ENCODE measurements around the gene POU5F2.

POU5F2 gene

DNA sequence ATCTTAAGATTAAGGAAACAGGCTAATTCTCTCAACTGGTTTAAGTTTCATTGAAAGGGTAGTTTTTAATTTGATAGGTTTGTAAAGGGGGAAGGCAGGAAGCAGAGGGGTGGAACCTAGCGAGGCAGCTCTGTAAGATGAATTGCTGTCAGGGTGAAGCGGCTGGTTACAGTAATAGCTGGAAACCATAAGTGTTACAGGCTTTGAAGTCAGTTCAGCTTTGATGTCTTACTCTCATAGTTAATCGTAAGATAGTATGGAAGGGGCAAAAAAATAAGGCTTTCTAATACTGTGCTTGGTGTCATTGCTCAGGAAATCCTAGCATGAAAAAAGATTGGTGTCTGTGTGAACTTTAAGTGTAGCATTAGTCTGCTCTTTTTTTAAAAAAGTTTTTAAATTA is 20.3 kb downstream of the POU5F2 start:
- TF ChIP-seq, protein P1, sequence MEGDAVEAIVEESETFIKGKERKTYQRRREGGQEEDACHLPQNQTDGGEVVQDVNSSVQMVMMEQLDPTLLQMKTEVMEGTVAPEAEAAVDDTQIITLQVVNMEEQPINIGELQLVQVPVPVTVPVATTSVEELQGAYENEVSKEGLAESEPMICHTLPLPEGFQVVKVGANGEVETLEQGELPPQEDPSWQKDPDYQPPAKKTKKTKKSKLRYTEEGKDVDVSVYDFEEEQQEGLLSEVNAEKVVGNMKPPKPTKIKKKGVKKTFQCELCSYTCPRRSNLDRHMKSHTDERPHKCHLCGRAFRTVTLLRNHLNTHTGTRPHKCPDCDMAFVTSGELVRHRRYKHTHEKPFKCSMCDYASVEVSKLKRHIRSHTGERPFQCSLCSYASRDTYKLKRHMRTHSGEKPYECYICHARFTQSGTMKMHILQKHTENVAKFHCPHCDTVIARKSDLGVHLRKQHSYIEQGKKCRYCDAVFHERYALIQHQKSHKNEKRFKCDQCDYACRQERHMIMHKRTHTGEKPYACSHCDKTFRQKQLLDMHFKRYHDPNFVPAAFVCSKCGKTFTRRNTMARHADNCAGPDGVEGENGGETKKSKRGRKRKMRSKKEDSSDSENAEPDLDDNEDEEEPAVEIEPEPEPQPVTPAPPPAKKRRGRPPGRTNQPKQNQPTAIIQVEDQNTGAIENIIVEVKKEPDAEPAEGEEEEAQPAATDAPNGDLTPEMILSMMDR (IDR thresholded peaks at IDR 0.05), result no peak
- no peak for TF ChIP-seq ZFX (IDR thresholded peaks at IDR 0.05; ENCODE audit: borderline replicate concordance)
- no peak overlapping the region for H3K27ac ChIP-seq

DNA sequence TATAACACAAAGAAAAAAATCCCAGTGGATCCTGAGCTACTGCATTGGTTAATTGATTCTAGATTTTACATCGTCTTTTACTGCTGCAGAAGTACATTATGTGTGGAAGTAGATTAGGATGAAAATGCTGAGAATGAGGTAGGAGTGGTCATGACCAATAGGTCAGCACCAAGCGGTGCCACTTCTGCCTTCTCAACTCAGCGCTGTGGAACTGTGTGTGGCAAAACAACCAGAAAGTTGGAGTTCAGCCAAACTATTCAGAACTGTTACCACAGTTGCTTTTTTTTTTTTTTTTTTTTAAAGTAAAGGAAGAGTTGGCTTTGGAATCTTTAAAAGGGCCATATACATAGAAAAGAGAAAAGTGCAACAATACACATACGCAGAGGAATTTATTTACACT is 24.2 kb downstream of the POU5F2 start:
- H3K27ac ChIP-seq, result no peak overlapping the region
- TF ChIP-seq, protein P1 (IDR thresholded peaks at IDR 0.05), result no peak
- no peak for TF ChIP-seq ZFX (IDR thresholded peaks at IDR 0.05; ENCODE audit: borderline replicate concordance)

DNA sequence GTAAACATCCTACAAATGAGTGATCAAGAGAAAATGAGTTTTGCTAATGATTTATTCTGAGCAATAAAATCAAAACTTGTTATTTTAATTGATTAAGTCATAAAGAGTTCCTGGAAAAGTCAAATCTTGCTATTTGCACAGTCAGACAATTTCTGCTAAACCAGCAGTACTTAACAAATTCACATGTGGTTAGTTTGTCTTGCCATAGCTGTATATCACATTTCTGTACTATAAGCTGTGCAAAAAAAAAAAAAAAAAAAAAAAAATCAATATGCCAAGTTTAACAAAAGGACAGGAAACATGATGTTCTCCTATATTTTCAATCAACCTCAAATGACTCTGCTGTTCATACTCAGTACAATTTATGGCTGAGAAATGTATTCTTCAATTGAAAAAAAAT is 24.9 kb downstream of the POU5F2 start:
- H3K27ac ChIP-seq, result no peak overlapping the region
- TF ChIP-seq ZFX (IDR thresholded peaks at IDR 0.05; ENCODE audit: borderline replicate concordance), result no peak
- TF ChIP-seq, protein P1 (IDR thresholded peaks at IDR 0.05), result no peak

DNA sequence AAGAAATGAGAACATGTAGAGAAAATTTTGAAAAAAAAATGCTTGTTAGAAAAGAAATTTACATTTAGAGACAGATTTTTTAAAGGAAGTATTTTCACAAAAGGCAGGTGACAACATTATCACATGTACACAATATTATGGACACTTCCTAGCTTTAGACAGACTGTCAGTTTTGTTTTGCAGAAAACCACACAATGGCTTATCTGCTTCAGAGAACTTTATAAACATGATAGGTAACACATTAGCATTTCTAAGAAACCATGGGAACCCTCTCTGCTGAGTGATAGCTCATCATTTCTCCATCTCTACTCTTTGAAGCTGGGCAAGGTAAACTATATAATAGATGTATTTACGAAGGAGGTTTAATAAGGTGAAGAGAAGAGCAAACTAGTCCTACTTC is 25.6 kb downstream of the POU5F2 start:
- no peak for TF ChIP-seq ZFX (IDR thresholded peaks at IDR 0.05; ENCODE audit: borderline replicate concordance)
- TF ChIP-seq, protein P1 (IDR thresholded peaks at IDR 0.05), result no peak
- H3K27ac ChIP-seq, result no peak overlapping the region

DNA sequence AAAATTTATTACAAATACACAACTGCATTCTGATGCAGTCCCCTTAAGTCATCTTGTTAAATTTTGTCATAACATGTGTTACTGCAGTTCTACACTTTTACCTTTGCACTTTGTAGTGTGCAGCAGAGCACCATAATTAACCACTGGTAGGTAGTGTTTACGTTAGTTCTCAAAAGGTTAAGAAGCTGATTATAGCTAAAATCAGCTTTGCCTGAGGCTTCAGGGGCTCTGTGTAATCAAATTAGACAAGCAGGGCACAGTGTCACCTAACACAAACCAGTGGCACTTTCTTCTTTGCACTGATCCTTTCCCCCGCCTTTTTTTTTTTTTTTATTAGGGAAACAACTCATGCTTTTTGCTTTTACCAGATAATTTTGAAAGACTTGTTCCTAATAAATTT is 26.1 kb downstream of the POU5F2 start:
- no peak overlapping the region for H3K27ac ChIP-seq
- TF ChIP-seq, protein P1 (IDR thresholded peaks at IDR 0.05), result no peak
- no peak for TF ChIP-seq ZFX (IDR thresholded peaks at IDR 0.05; ENCODE audit: borderline replicate concordance)

DNA sequence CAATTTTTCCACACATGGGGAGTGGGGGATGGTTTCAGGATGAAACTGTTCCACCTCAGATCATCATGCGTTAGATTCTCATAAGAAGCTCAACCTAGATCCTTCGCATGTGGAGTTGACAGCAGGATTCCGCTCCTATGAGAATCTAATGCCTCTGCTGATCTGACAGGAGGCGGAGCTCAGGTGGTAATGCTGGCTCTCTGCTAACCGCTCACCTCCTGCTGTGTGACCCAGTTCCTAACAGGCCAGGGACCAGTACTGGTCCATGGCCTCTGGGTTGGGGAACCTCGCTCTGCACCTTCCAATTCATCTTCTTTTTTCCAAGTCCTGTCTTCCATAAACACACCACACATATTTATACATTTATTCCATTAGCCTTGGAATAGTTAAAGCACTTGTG is 33.0 kb downstream of the POU5F2 start:
- no peak overlapping the region for H3K27ac ChIP-seq
- TF ChIP-seq ZFX (IDR thresholded peaks at IDR 0.05; ENCODE audit: borderline replicate concordance), result no peak
- TF ChIP-seq, protein P1 (IDR thresholded peaks at IDR 0.05), result no peak

DNA sequence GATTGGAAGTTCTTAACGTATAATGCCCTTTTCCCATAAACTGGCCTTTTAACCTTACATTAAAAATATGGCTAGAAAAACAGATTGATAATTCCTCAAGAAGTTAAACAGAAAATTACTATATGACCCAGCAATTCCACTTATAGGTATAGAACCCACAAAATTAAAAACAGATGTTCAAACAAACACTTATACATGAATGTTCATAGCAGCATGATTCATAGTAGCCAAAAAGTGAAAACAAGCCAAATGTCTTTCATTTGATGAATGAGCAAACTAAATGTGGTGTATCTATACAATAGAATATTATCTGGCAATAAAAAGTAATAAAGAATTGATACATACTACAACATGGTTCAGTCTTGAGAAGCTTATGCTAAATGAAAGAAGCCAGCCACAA is 35.5 kb downstream of the POU5F2 start:
- TF ChIP-seq, protein P1 (IDR thresholded peaks at IDR 0.05), result no peak
- no peak for TF ChIP-seq ZFX (IDR thresholded peaks at IDR 0.05; ENCODE audit: borderline replicate concordance)
- H3K27ac ChIP-seq, result no peak overlapping the region

All from 22Rv1 (cell line).